Astrocyte (in vitro differentiated cells and primary cell): ENCODE measurements around the gene PFKL. TPM values are rescaled to one million over a fixed set of nuclear protein-coding genes. Genes with fewer than 3 reads are reported as not detected.

Experiments used
- DNase-seq: peaks from one replicate; pipeline ENCODE4 v3.0.0-alpha.2; 2010; ENCODE audit warnings: low read depth
- FAIRE-seq: peaks from 2 replicates; lab custom pipeline; 2011; peaks lifted over from hg19 to GRCh38; lab: Jason Lieb, UNC
- H2AFZ ChIP-seq: 2 replicates; pipeline ENCODE4 v1.6.0; 2012; ENCODE audit warnings: low read depth, low read length, inconsistent platforms
- H3K27ac ChIP-seq: 2 replicates; pipeline ENCODE4 v1.5.1; 2011; ENCODE audit warnings: low read depth, low read length, inconsistent platforms
- H3K27me3 ChIP-seq: 2 replicates; pipeline ENCODE4 v1.6.0; 2011; ENCODE audit warnings: low read length, inconsistent platforms; ENCODE audit not compliant: insufficient read depth
- H3K36me3 ChIP-seq: 2 replicates; pipeline ENCODE4 v1.5.1; 2011; ENCODE audit warnings: low read length, inconsistent platforms; ENCODE audit not compliant: insufficient read depth
- H3K4me1 ChIP-seq: 2 replicates; pipeline ENCODE4 v1.5.1; 2011; ENCODE audit warnings: low read length, inconsistent platforms; ENCODE audit not compliant: insufficient read depth
- H3K4me2 ChIP-seq: 2 replicates; pipeline ENCODE4 v1.6.0; 2012; ENCODE audit warnings: low read length, inconsistent platforms
- H3K4me3 ChIP-seq: 2 replicates; pipeline ENCODE4 v1.5.1; 2011; ENCODE audit warnings: low read depth, mild to moderate bottlenecking, low read length, inconsistent platforms; ENCODE audit not compliant: insufficient read depth
- H3K79me2 ChIP-seq: 2 replicates; pipeline ENCODE4 v1.6.0; 2012; ENCODE audit warnings: mild to moderate bottlenecking, low read length, inconsistent platforms; ENCODE audit not compliant: insufficient read depth
- H3K9ac ChIP-seq: 2 replicates; pipeline ENCODE4 v1.6.0; 2012; ENCODE audit warnings: mild to moderate bottlenecking, low read length, inconsistent platforms
- H3K9me3 ChIP-seq: 2 replicates; pipeline ENCODE4 v1.5.1; 2012; ENCODE audit warnings: low read depth, mild to moderate bottlenecking, low read length, inconsistent platforms; ENCODE audit not compliant: insufficient read depth
- H4K20me1 ChIP-seq: 2 replicates; pipeline ENCODE4 v1.6.0; 2012; ENCODE audit warnings: low read length, inconsistent platforms; ENCODE audit not compliant: insufficient read depth
- H3K27ac Mint-ChIP-seq: one replicate; pipeline ENCODE4 v1.8.0; 2021; ENCODE audit warnings: mild to moderate bottlenecking, mixed read lengths; ENCODE audit not compliant: unreplicated experiment
- H3K27me3 Mint-ChIP-seq: one replicate; pipeline ENCODE4 v1.8.0; 2021; ENCODE audit warnings: low read depth, mixed read lengths; ENCODE audit not compliant: unreplicated experiment
- H3K36me3 Mint-ChIP-seq: one replicate; pipeline ENCODE4 v1.8.0; 2021; ENCODE audit warnings: low read depth, mixed read lengths; ENCODE audit not compliant: unreplicated experiment
- H3K4me1 Mint-ChIP-seq: one replicate; pipeline ENCODE4 v1.8.0; 2021; ENCODE audit warnings: low read depth, mixed read lengths; ENCODE audit not compliant: unreplicated experiment
- H3K4me3 Mint-ChIP-seq: one replicate; pipeline ENCODE4 v1.8.0; 2021; ENCODE audit warnings: mild to moderate bottlenecking, moderate library complexity, mixed read lengths; ENCODE audit not compliant: unreplicated experiment
- H3K9me3 Mint-ChIP-seq: one replicate; pipeline ENCODE4 v1.8.0; 2021; ENCODE audit warnings: mild to moderate bottlenecking, mixed read lengths; ENCODE audit not compliant: unreplicated experiment
- CTCF ChIP-seq: IDR thresholded peaks from 2 replicates; pipeline ENCODE4 v1.5.1; 2011; ENCODE audit warnings: low read depth, mild to moderate bottlenecking, inconsistent platforms, low read length, moderate library complexity; ENCODE audit not compliant: insufficient read depth
- EZH2 ChIP-seq: IDR thresholded peaks from 2 replicates; pipeline ENCODE4 v1.6.1; 2012; ENCODE audit warnings: mild to moderate bottlenecking, low read length, inconsistent platforms; ENCODE audit not compliant: insufficient read depth
- total RNA-seq: library from RNA; stranded (reverse); gene quantifications from 2 replicates; pipeline ENCODE4 v1.2.1, GENCODE V29; 2021

The PFKL gene
- total RNA-seq, 1 donor from 2014 or later: 109 TPM

DNA sequence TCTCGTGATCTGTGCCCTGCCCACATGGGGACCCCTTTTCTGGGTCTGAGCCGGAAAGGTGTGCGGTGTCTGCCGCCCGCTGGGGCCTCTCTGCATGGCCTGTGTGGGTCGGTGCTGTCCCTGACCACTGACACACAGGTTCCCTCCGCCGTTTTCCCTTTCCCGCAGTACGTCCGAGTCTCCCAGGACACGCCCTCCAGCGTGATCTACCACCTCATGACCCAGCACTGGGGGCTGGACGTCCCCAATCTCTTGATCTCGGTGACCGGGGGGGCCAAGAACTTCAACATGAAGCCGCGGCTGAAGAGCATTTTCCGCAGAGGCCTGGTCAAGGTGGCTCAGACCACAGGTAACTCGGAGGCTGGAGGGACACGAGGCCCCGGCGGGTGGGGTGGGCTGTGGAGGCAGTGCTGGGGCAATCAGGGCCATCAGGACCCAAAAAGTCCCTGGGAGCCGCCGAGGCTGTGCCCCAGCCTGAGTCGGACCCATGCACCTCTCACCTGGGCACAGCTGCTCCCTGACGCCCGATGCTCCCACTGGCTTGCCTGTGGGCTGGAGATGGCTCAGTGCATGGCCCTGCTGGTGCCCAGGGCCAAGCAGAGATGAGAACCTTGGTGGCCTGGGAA is 66.8 kb downstream of the PFKL start:
- no peak for FAIRE-seq
- Mint-ChIP-seq H3K27me3 (peaks cover 37% of the 10 kb centered on the region), H3K4me3 (no peak overlapping the region)

GRCh38 chr21:44368711-44369446 is 69.0 kb downstream of the PFKL start:
- H3K27me3 Mint-ChIP-seq: peaks cover 53% of the 10 kb centered on the region
- Histone ChIP-seq H3K4me3 (no peak overlapping the region), H3K4me2 (no peak overlapping the region)

More for the DNA sequence above, 66.8 kb downstream of the PFKL start:
- DNase-seq: no peak
- no peaks in the 10 kb centered on the region for H3K36me3 ChIP-seq
- no peak for TF ChIP-seq CTCF
- TF ChIP-seq EZH2: no peak
- H3K27ac ChIP-seq: no peak overlapping the region
- no peak overlapping the region for H2AFZ ChIP-seq
- H3K9me3 ChIP-seq: no peaks in the 10 kb centered on the region
- H3K4me3 ChIP-seq: no peak overlapping the region
- H3K27me3 ChIP-seq: no peaks in the 10 kb centered on the region
- H3K79me2 ChIP-seq: no peaks in the 10 kb centered on the region
- no peaks in the 10 kb centered on the region for H3K4me1 ChIP-seq
- H3K9me3 Mint-ChIP-seq: peaks cover 8% of the 10 kb centered on the region
- H3K27ac Mint-ChIP-seq: no peak overlapping the region
- H3K36me3 Mint-ChIP-seq: no peaks in the 10 kb centered on the region
- H4K20me1 ChIP-seq: no peaks in the 10 kb centered on the region
- H3K4me1 Mint-ChIP-seq: no peaks in the 10 kb centered on the region
- H3K4me2 ChIP-seq: no peak overlapping the region
- H3K9ac ChIP-seq: no peak overlapping the region

More at GRCh38 chr21:44368711-44369446, 69.0 kb downstream of the PFKL start:
- H3K4me1 ChIP-seq: no peaks in the 10 kb centered on the region
- H3K9me3 ChIP-seq: no peaks in the 10 kb centered on the region
- FAIRE-seq (no peak), DNase-seq (no peak)
- peaks cover 3% of the 10 kb centered on the region for H3K9me3 Mint-ChIP-seq
- no peak overlapping the region for H3K27ac ChIP-seq
- H3K36me3 Mint-ChIP-seq: peaks cover 1% of the 10 kb centered on the region
- TF ChIP-seq EZH2 (no peak), CTCF (no peak)
- no peak overlapping the region for H3K27ac Mint-ChIP-seq
- H3K9ac ChIP-seq: no peak overlapping the region
- no peaks in the 10 kb centered on the region for H3K36me3 ChIP-seq
- H2AFZ ChIP-seq: no peak overlapping the region
- no peak overlapping the region for H3K4me3 Mint-ChIP-seq
- H4K20me1 ChIP-seq: no peaks in the 10 kb centered on the region
- H3K79me2 ChIP-seq: no peaks in the 10 kb centered on the region
- no peaks in the 10 kb centered on the region for H3K4me1 Mint-ChIP-seq
- H3K27me3 ChIP-seq: no peaks in the 10 kb centered on the region
